B cell (primary cell): ENCODE measurements around the gene PDZRN3.

Experiments used
- CTCF ChIP-seq: fragments of 200-600 bp; IDR thresholded peaks from one replicate; pipeline ENCODE4 v1.8.0; 2022; ENCODE audit warnings: antibody characterized with exemption, mild to moderate bottlenecking
- EZH2 ChIP-seq: IDR thresholded peaks from 2 replicates; pipeline ENCODE4 v1.6.1; 2012; ENCODE audit warnings: borderline replicate concordance, low read depth, mild to moderate bottlenecking, moderate library complexity, low read length; ENCODE audit not compliant: insufficient read depth, poor library complexity, severe bottlenecking

DNA sequence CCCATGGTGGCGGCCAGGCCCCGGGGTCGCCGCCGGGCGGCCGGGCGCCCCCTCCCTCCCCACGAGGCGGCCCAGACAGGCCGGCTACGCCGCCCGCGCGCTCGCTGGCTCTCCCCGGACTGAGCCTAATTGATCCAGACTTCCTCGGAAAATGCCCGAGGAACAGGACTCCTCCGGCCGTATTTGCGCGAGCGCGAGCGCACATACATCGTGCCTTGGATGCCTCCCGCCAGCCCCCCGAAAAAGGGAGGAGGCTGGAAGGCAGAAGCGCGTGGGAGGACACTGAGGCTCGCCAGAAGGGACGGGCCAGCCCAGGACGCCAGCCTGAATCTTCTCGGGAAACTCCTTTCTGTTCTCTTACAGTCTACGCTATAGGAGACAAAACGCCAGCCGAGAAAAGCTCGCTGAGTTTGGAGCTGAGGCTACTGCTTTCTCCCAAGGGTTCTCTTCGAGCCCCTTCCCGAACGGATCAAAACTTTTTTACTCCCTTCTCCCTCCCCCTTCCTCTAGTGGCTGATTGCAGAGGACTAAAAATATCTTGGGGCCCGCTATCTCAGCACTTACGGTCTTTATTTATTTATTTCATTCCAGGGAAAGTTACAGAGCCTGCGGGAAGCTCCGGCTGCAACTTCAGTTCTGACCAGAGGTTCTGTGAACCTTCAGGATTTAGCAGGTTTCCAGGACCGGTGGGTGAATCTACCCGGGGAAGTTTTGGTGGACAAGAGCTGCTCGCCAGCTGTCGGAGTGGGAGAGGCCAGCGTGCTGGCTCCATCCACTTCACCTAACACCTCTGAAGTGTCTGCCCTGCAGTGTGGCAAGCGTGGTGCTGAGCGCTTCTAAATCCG, at the start of gene PDZRN3:
- TF ChIP-seq CTCF (no peak), EZH2 (no peak)
